ENCODE data around the gene DACH1. TPM values are rescaled to one million over a fixed set of nuclear protein-coding genes. Genes with fewer than 3 reads are reported as not detected.

The DACH1 gene
- total RNA-seq, 1 donor from 2014 or later: 2.9 TPM

GRCh38 chr13:71491010-71491409 is 376.0 kb downstream of the DACH1 start:
- ATAC-seq (ENCODE audit: poor library complexity) (no peak), DNase-seq (no peak)
- intact Hi-C loops (cut with DNase I): no loop called here

GRCh38 chr13:71489041-71489440 is 378.0 kb downstream of the DACH1 start:
- intact Hi-C loops (cut with DNase I): no loop called here
- no peak for ATAC-seq (ENCODE audit: poor library complexity)
- no peak for DNase-seq

GRCh38 chr13:71488201-71488600 is 378.8 kb downstream of the DACH1 start:
- intact Hi-C loops (cut with DNase I): no loop called here
- DNase-seq: no peak
- no peak for ATAC-seq (ENCODE audit: poor library complexity)

GRCh38 chr13:71485913-71486312 is 381.1 kb downstream of the DACH1 start:
- ATAC-seq (ENCODE audit: poor library complexity): no peak
- DNase-seq: no peak
- intact Hi-C loops (cut with DNase I): no loop called here

GRCh38 chr13:71483733-71484132 is 383.3 kb downstream of the DACH1 start:
- ATAC-seq (ENCODE audit: poor library complexity) (no peak), DNase-seq (no peak)
- intact Hi-C loops (cut with DNase I): no loop called here

- DNase-seq (no peak), ATAC-seq (ENCODE audit: poor library complexity) (no peak)
- intact Hi-C loops (cut with DNase I): no loop called here
These were observed 385.5 kb downstream of the DACH1 start for GRCh38 chr13:71481501-71481900.

GRCh38 chr13:71481046-71481445 is 386.0 kb downstream of the DACH1 start:
- DNase-seq (no peak), ATAC-seq (ENCODE audit: poor library complexity) (no peak)
- intact Hi-C loops (cut with DNase I): no loop called here

GRCh38 chr13:71477735-71478134 is 389.3 kb downstream of the DACH1 start:
- no peak for ATAC-seq (ENCODE audit: poor library complexity)
- intact Hi-C loops (cut with DNase I): no loop called here
- no peak for DNase-seq

- DNase-seq (no peak), ATAC-seq (ENCODE audit: poor library complexity) (no peak)
- intact Hi-C loops (cut with DNase I): no loop called here
These were observed 392.1 kb downstream of the DACH1 start for GRCh38 chr13:71474936-71475335.

- ATAC-seq (ENCODE audit: poor library complexity): no peak
- intact Hi-C loops (cut with DNase I): no loop called here
These were observed 397.4 kb downstream of the DACH1 start for GRCh38 chr13:71469626-71470025.

GRCh38 chr13:71464686-71465085 is 402.3 kb downstream of the DACH1 start:
- ATAC-seq (ENCODE audit: poor library complexity) (peak; percentile 46), DNase-seq (no peak)
- intact Hi-C loops (cut with DNase I): no loop called here

More at GRCh38 chr13:71469626-71470025, 397.4 kb downstream of the DACH1 start:
- DNase-seq: no peak

GRCh38 chr13:71461892-71462291 is 405.1 kb downstream of the DACH1 start:
- DNase-seq: no peak
- no peak for ATAC-seq (ENCODE audit: poor library complexity)
- intact Hi-C loops (cut with DNase I): no loop called here

GRCh38 chr13:71460211-71460610 is 406.8 kb downstream of the DACH1 start:
- ATAC-seq (ENCODE audit: poor library complexity) (no peak), DNase-seq (no peak)
- intact Hi-C loops (cut with DNase I): no loop called here

- DNase-seq (no peak), ATAC-seq (ENCODE audit: poor library complexity) (no peak)
- intact Hi-C loops (cut with DNase I): no loop called here
These were observed 407.3 kb downstream of the DACH1 start for GRCh38 chr13:71459708-71460107.

GRCh38 chr13:71457645-71458044 is 409.4 kb downstream of the DACH1 start:
- intact Hi-C loops (cut with DNase I): no loop called here
- ATAC-seq (ENCODE audit: poor library complexity): no peak
- DNase-seq: no peak

- intact Hi-C loops (cut with DNase I): no loop called here
- DNase-seq (no peak), ATAC-seq (ENCODE audit: poor library complexity) (no peak)
These were observed 410.9 kb downstream of the DACH1 start for GRCh38 chr13:71456136-71456535.

GRCh38 chr13:71454509-71454908 is 412.5 kb downstream of the DACH1 start:
- ATAC-seq (ENCODE audit: poor library complexity) (no peak), DNase-seq (no peak)
- intact Hi-C loops (cut with DNase I): no loop called here

GRCh38 chr13:71448080-71448630 is 418.8 kb downstream of the DACH1 start:
- intact Hi-C loops (cut with DNase I): no loop called here
- no peak for DNase-seq
- no peak for ATAC-seq (ENCODE audit: poor library complexity)

GRCh38 chr13:71437704-71438103 is 429.3 kb downstream of the DACH1 start:
- intact Hi-C loops (cut with DNase I): no loop called here
- DNase-seq (no peak), ATAC-seq (ENCODE audit: poor library complexity) (no peak)

- DNase-seq: no peak
- intact Hi-C loops (cut with DNase I): no loop called here
- ATAC-seq (ENCODE audit: poor library complexity): no peak
These were observed 436.3 kb downstream of the DACH1 start for GRCh38 chr13:71430681-71431080.

GRCh38 chr13:71417205-71417604 is 449.8 kb downstream of the DACH1 start:
- no peak for DNase-seq
- ATAC-seq (ENCODE audit: poor library complexity): no peak

More at GRCh38 chr13:71417205-71417604, 449.8 kb downstream of the DACH1 start:
- intact Hi-C loops (cut with DNase I): no loop called here
